HepG2 (cell line): Measurements from ENCODE around the gene TMCO2. TPM values are rescaled to one million over a fixed set of nuclear protein-coding genes. Genes with fewer than 3 reads are reported as not detected.
"Not testable (repeated sequence)": the region's sequence is repeated elsewhere in the genome, so short reads cannot be mapped to it uniquely, and the experiment has no call there.

Source experiments
- ATAC-seq: fragments of 200-7000 bp; cut with Tn5 transposase; 3 replicates; pipeline ENCODE4 v1.9.1; 2020; ENCODE audit warnings: mild to moderate bottlenecking, moderate library complexity
- BruUV-seq: library from RNA; stranded (reverse); fragments of 400-500 nt; replicated peaks from 2 replicates; lab custom pipeline; 2021; lab: Mats Ljungman, UMichigan
- CTCF ChIA-PET: fragments of 300-600 bp; formaldehyde crosslinking; extraction: SDS; loops from one replicate; lab custom pipeline; 2021; ENCODE audit warnings: low total read pairs, inconsistent platforms, low intra/inter-chr PET ratio; lab: Yijun Ruan, JAX
- POLR2A ChIA-PET: fragments of 350-600 bp; sonication (Branson Sonifier 250); formaldehyde crosslinking; loops from one replicate; lab custom pipeline; 2020; ENCODE audit warnings: antibody characterized with exemption, inconsistent platforms; lab: Yijun Ruan, JAX
- DNase-seq: peaks from one replicate; pipeline ENCODE4 v3.0.0-alpha.2; 2015; ENCODE audit warnings: low spot score
- FAIRE-seq: peaks from 3 replicates; lab custom pipeline; 2011; peaks lifted over from hg19 to GRCh38; lab: Jason Lieb, UNC
- H2AFZ ChIP-seq: one replicate; pipeline ENCODE4 v1.6.1; 2011; ENCODE audit warnings: low read length, inconsistent platforms
- H3K27ac ChIP-seq: fragments of 300-600 bp; 3 replicates; pipeline ENCODE4 v1.8.0; 2011; ENCODE audit warnings: mixed run types, mild to moderate bottlenecking, mixed read lengths, low read length, inconsistent platforms; ENCODE audit not compliant: insufficient read depth; ENCODE audit errors: extremely low read length
- H3K27me3 ChIP-seq, 2 experiments: fragments of 200-600 bp in 1 of 2; 2 replicates in 1 of 2; 3 replicates in 1 of 2; pipeline versions ENCODE4 v1.6.0 to v1.8.0; 2011; ENCODE audit warnings: low read length in 2 of 2, mild to moderate bottlenecking in 2 of 2, moderate library complexity in 2 of 2, inconsistent platforms in 1 of 2; ENCODE audit not compliant: insufficient read depth in 2 of 2, control insufficient read depth in 1 of 2
- H3K36me3 ChIP-seq, 2 experiments: fragments of 200-600 bp in 1 of 2; replicated peaks in 1 of 2; 2 replicates in 1 of 2; 3 replicates in 1 of 2; pipeline versions ENCODE4 v1.5.1 to v1.8.0; 2011; ENCODE audit warnings: low read length in 2 of 2, inconsistent platforms in 1 of 2; ENCODE audit not compliant: insufficient read depth in 2 of 2, control insufficient read depth in 1 of 2
- H3K4me1 ChIP-seq: 2 replicates; pipeline ENCODE4 v1.5.1; 2012; ENCODE audit warnings: low read length, inconsistent platforms; ENCODE audit not compliant: insufficient read depth
- H3K4me2 ChIP-seq: 2 replicates; pipeline ENCODE4 v1.6.0; 2011; ENCODE audit warnings: low read depth, low read length, inconsistent platforms
- H3K4me3 ChIP-seq, 3 experiments: fragments of 200-600 bp in 1 of 3; sonication (generic), shearing (Covaris generic) in 1 of 3; replicated peaks in 1 of 3; 2 replicates each; pipeline ENCODE4 v1.5.1; 2011 to 2016; ENCODE audit warnings: low read length in 3 of 3, inconsistent platforms in 2 of 3, low read depth in 2 of 3, mild to moderate bottlenecking in 2 of 3, control low read depth in 1 of 3, mixed read lengths in 1 of 3; ENCODE audit not compliant: insufficient read depth in 1 of 3
- H3K79me2 ChIP-seq: one replicate; pipeline ENCODE4 v1.6.1; 2011; ENCODE audit warnings: low read length, inconsistent platforms; ENCODE audit not compliant: insufficient read depth
- H3K9ac ChIP-seq: 2 replicates; pipeline ENCODE4 v1.6.0; 2011; ENCODE audit warnings: mild to moderate bottlenecking, low read depth, low read length, inconsistent platforms; ENCODE audit not compliant: insufficient read depth
- H3K9me3 ChIP-seq: 2 replicates; pipeline ENCODE4 v1.5.1; 2012; ENCODE audit warnings: mild to moderate bottlenecking, low read length
- H4K20me1 ChIP-seq: 2 replicates; pipeline ENCODE4 v1.6.0; 2011; ENCODE audit warnings: inconsistent platforms, mild to moderate bottlenecking, low read length, moderate library complexity; ENCODE audit not compliant: insufficient read depth
- CBX5 ChIP-seq: sonication (generic); formaldehyde crosslinking; IDR thresholded peaks from 2 replicates; pipeline ENCODE4 v1.4.0; 2020; ENCODE audit warnings: missing genetic modification reagents, borderline replicate concordance
- CEBPB ChIP-seq: IDR thresholded peaks from 2 replicates; pipeline ENCODE4 v1.6.1; 2011; ENCODE audit warnings: low read depth, low read length, improper control_type of control experiment, borderline replicate concordance
- EED ChIP-seq: sonication (generic); formaldehyde crosslinking; IDR thresholded peaks from 2 replicates; pipeline ENCODE4 v1.5.0; 2020; ENCODE audit warnings: mild to moderate bottlenecking, missing genetic modification reagents
- HMG20B ChIP-seq: conservative IDR thresholded peaks from 2 replicates; pipeline ENCODE4 v1.6.1; 2016; ENCODE audit warnings: missing genetic modification reagents, missing compliant biosample characterization
- HNF4G ChIP-seq, 2 experiments: sonication (generic) in 1 of 2; formaldehyde crosslinking in 1 of 2; IDR thresholded peaks; 2 replicates each; pipeline versions ENCODE4 v1.4.0 to v1.6.1; 2011 to 2020; ENCODE audit warnings: borderline replicate concordance in 2 of 2, low read depth in 2 of 2, mild to moderate bottlenecking in 2 of 2, low read length in 1 of 2, missing genetic modification reagents in 1 of 2, moderate library complexity in 1 of 2
- NCOR1 ChIP-seq: fragments of 200-600 bp; sonication (generic); IDR thresholded peaks from 2 replicates; pipeline ENCODE4 v1.7.0; 2017; ENCODE audit warnings: antibody characterized with exemption, low read length, borderline replicate concordance
- NR2C2 ChIP-seq: sonication (generic); formaldehyde crosslinking; IDR thresholded peaks from 2 replicates; pipeline ENCODE4 v1.4.0; 2020; ENCODE audit warnings: missing genetic modification reagents, mild to moderate bottlenecking, moderate library complexity, borderline replicate concordance
- ZFP36 ChIP-seq: fragments of 150-350 bp; IDR thresholded peaks from 2 replicates; pipeline ENCODE4 v1.6.1; 2018; ENCODE audit warnings: borderline replicate concordance, low read length, low read depth; ENCODE audit not compliant: partially characterized antibody
- WGBS: methylation state at CpG from one replicate; pipeline ENCODE4 v1.1.6; 2017; ENCODE audit warnings: low lambda C conversion rate; 5-methylcytosine and 5-hydroxymethylcytosine counted together
- in situ Hi-C: cut with HindIII; loops from 2 replicates; pipeline ENCODE4 v1.10.0; 2017; ENCODE audit warnings: low pct_unique_long_range_greater_than_20kb; ENCODE audit not compliant: extremely low pct_ligation_motif_present
- intact Hi-C: fragments of 100-400 bp; cut with micrococcal nuclease; formaldehyde crosslinking; loops from one replicate; pipeline ENCODE4 v1.10.0; 2022; ENCODE audit not compliant: unreplicated experiment
- polyA plus RNA-seq, 8 experiments: library from polyadenylated mRNA; depleted of rRNA in 3 of 8; stranded (reverse) in 7 of 8; unstranded in 1 of 8; fragments of >200 nt; fragmentation: Illumina TruSeq in 4 of 8; extraction: Trizol in 4 of 8; gene quantifications; 2 replicates each; pipeline versions ENCODE4 v1.2.1 to v1.2.3, GENCODE V29; 2011 to 2016; ENCODE audit warnings: low read depth in 4 of 8, missing spikeins in 1 of 8, mixed read lengths in 1 of 8; ENCODE audit not compliant: insufficient read depth in 1 of 8
- total RNA-seq, 5 experiments: library from RNA; depleted of rRNA; stranded (reverse); fragments of >200 nt; fragmentation: Illumina TruSeq; extraction: Trizol; gene quantifications; 2 replicates each; pipeline ENCODE4 v1.2.3, GENCODE V29; 2016; ENCODE audit warnings: low read depth in 1 of 5
- TF ChIP-seq, protein P1 (sequence below): sonication (generic); formaldehyde crosslinking; IDR thresholded peaks from 2 replicates; pipeline ENCODE4 v1.4.0; 2020; ENCODE audit warnings: missing genetic modification reagents
- TF ChIP-seq, protein P2 (sequence below): sonication (generic); formaldehyde crosslinking; IDR thresholded peaks from 2 replicates; pipeline ENCODE4 v1.4.0; 2020; ENCODE audit warnings: missing genetic modification reagents
- TF ChIP-seq, protein P3 (sequence below): sonication (generic); formaldehyde crosslinking; IDR thresholded peaks from 2 replicates; pipeline ENCODE4 v1.4.0; 2020; ENCODE audit warnings: missing genetic modification reagents
- TF ChIP-seq, protein P4 (sequence below): sonication (generic); formaldehyde crosslinking; IDR thresholded peaks from 2 replicates; pipeline ENCODE4 v1.8.0; 2022; ENCODE audit warnings: mild to moderate bottlenecking, missing genetic modification reagents, borderline replicate concordance

The TMCO2 gene
- total and polyA plus RNA-seq, 2 of the 13 experiments (the other 11 are each of a cell fraction or from before 2014, with no cell fraction given): not detected

DNA sequence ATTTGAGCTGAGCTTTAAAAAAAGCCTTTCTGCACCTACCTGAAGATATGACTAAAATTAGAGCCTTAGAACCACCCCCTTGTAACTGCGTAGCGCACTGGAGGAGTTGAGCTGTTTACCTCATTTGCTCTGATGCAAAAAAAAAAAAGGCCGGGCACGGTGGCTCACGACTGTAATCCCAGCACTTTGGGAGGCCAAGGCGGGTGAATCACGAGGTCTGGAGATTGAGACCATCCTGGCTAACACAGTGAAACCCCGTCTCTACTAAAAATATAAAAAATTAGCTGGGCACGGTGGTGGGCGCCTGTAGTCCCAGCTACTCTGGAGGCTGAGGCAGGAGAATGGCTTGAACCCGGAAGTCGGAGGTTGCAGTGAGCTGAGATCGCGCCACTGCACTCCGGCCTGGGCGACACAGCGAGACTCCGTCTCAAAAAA, 26.2 kb upstream of the TMCO2 start:
- H3K4me1 ChIP-seq, H3K4me2 ChIP-seq, BruUV-seq, H3K27me3 ChIP-seq, CTCF ChIA-PET, H4K20me1 ChIP-seq, DNase-seq, H3K9me3 ChIP-seq, intact Hi-C loops, POLR2A ChIA-PET, ATAC-seq, H2AFZ ChIP-seq, H3K4me3 ChIP-seq, FAIRE-seq, H3K27ac ChIP-seq, H3K79me2 ChIP-seq, H3K9ac ChIP-seq, in situ Hi-C loops: not testable (repeated sequence)
- peaks cover 2 to 28% of the 10 kb centered on the region in 2 experiments; a peak in 4 of 5 replicates for H3K36me3 ChIP-seq
- 96% methylated on average over 18 of the region's 18 CpGs for WGBS

DNA sequence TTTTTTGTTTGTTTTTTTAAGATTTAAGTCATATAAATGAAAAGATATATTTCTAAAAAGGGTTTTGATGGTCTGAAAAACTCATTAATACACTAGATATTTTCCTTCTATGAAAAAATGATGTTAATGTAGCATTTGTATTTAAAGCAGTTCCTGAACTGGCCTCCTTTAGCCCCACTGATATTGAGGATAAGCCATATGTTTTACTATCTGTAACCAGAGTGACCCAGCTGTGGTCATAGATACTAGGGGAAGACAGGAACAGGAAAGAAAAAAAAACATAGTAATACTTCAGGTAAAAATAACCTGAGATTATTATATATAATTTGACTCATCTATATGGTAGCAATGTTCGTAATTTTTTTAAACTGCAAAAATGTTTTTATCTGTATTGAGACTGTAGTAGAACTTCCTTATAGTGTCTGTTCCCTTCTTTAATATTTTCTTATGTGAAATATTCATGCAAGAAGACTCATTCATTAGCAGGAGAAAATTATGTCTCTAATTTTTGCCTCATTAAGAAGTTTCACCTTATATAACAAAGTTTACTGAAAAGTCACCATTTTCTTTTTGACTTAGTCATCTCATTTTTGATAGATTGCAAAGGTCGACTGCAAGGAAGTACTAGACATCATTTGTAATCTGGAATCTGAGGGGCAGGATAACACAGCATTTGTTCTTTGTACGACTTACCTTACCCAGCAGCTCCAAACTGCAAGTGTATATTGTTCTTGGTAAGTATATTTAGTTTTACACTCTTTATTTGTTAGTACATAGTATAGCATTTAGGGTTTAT, 25.6 kb upstream of the TMCO2 start:
- WGBS: 95% methylated on average over 3 of the region's 3 CpGs
- Histone ChIP-seq H3K79me2 (peaks cover 2% of the 10 kb centered on the region), H3K4me1 (no peaks in the 10 kb centered on the region), H3K27me3 (no peaks in the 10 kb centered on the region), H3K9ac (no peak overlapping the region), H3K9me3 (no peaks in the 10 kb centered on the region), H2AFZ (no peak overlapping the region), H3K36me3 (peaks cover 2 to 23% of the 10 kb centered on the region in 2 experiments; a peak in 4 of 5 replicates), H3K4me2 (no peak overlapping the region), H3K27ac (no peak overlapping the region), H3K4me3 (no peak overlapping the region), H4K20me1 (no peaks in the 10 kb centered on the region)
- DNase-seq: no peak
- intact Hi-C loops (no loop called here), in situ Hi-C loops (no loop called here)
- FAIRE-seq: no peak
- POLR2A ChIA-PET: no interaction called here
- CTCF ChIA-PET: no interaction called here
- no peak for ATAC-seq
- BruUV-seq: no TSS peak
- TF ChIP-seq HNF4G (IDR thresholded peaks at IDR 0.05; ENCODE audit: borderline replicate concordance, low read depth, low read length) (no peak), HNF4G (CRISPR knock-in tag; IDR thresholded peaks at IDR 0.05; ENCODE audit: borderline replicate concordance, low read depth) (no peak), NCOR1 (no peak), NR2C2 (no peak), CBX5 (no peak), ZFP36 (no peak), EED (no peak), HMG20B (CRISPR knock-in tag) (no peak), CEBPB (no peak)
- TF ChIP-seq, protein P1, sequence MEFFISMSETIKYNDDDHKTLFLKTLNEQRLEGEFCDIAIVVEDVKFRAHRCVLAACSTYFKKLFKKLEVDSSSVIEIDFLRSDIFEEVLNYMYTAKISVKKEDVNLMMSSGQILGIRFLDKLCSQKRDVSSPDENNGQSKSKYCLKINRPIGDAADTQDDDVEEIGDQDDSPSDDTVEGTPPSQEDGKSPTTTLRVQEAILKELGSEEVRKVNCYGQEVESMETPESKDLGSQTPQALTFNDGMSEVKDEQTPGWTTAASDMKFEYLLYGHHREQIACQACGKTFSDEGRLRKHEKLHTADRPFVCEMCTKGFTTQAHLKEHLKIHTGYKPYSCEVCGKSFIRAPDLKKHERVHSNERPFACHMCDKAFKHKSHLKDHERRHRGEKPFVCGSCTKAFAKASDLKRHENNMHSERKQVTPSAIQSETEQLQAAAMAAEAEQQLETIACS (CRISPR knock-in tag): no peak
- TF ChIP-seq, protein P2, sequence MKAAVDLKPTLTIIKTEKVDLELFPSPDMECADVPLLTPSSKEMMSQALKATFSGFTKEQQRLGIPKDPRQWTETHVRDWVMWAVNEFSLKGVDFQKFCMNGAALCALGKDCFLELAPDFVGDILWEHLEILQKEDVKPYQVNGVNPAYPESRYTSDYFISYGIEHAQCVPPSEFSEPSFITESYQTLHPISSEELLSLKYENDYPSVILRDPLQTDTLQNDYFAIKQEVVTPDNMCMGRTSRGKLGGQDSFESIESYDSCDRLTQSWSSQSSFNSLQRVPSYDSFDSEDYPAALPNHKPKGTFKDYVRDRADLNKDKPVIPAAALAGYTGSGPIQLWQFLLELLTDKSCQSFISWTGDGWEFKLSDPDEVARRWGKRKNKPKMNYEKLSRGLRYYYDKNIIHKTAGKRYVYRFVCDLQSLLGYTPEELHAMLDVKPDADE (CRISPR knock-in tag): no peak
- TF ChIP-seq, protein P3, sequence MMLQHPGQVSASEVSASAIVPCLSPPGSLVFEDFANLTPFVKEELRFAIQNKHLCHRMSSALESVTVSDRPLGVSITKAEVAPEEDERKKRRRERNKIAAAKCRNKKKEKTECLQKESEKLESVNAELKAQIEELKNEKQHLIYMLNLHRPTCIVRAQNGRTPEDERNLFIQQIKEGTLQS (CRISPR knock-in tag): no peak
- TF ChIP-seq, protein P4, sequence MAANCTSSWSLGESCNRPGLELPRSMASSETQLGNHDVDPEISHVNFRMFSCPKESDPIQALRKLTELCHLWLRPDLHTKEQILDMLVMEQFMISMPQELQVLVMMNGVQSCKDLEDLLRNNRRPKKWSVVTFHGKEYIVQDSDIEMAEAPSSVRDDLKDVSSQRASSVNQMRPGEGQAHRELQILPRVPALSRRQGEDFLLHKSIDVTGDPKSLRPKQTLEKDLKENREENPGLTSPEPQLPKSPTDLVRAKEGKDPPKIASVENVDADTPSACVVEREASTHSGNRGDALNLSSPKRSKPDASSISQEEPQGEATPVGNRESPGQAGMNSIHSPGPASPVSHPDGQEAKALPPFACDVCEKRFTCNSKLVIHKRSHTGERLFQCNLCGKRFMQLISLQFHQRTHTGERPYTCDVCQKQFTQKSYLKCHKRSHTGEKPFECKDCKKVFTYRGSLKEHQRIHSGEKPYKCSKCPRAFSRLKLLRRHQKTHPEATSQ (CRISPR knock-in tag): no peak
